ENCODE measurements around the gene KANK4. TPM values are rescaled to one million over a fixed set of nuclear protein-coding genes. Genes with fewer than 3 reads are reported as not detected.

Gene KANK4
- total and polyA plus RNA-seq, 2 of the 8 experiments (the other 6 are each of a cell fraction or from before 2014, with no cell fraction given), result 0.22 to 0.26 TPM

DNA sequence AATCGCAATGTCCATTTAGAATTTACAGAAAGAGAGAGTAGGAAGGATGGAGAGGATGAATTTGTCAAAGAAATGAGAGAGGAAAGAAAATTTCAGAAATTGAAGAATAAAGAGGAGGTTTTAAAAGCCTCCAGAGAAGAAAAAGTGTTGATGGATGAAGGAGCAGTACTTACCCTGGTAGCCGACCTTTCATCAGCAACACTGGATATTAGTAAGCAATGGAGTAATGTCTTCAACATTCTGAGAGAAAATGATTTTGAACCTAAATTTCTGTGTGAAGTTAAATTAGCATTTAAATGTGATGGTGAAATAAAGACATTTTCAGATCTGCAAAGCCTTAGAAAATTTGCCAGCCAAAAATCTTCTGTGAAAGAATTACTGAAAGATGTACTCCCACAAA, 112.0 kb downstream of the KANK4 start:
- FAIRE-seq, result no peak
- POLR2A ChIA-PET (ENCODE audit: partially characterized antibody), result interaction anchor here (1.0 to 26.8 kb wide), 10 partner anchors 14 to 228 kb away, joined by 3 to 1232 read pairs (median 14); partner anchors contain the start of gene L1TD1
- Histone ChIP-seq H3K4ac (replicated peaks; ENCODE audit: insufficient read length, low read depth, low read length) (no peak overlapping the region), H3K23me2 (ENCODE audit: low read depth, low read length) (no peaks in the 10 kb centered on the region), H2BK20ac (ENCODE audit: low read length) (no peak overlapping the region), H3K79me2 (ENCODE audit: control insufficient read depth in 1 of 2, insufficient read depth in 2 of 2, low read length in 2 of 2) (peaks cover 0 to 64% of the 10 kb centered on the region in 2 experiments; a peak in 2 of 4 replicates), H3K4me3 (ENCODE audit: extremely low read depth in 1 of 4, insufficient read depth in 2 of 4, low read depth in 3 of 4, low read length in 4 of 4) (no peak overlapping the region), H4K20me1 (replicated peaks in 1 of 2; ENCODE audit: control insufficient read depth in 1 of 2, insufficient read depth in 2 of 2, low read length in 2 of 2) (peaks cover 12 to 19% of the 10 kb centered on the region in 2 experiments), H3K4me1 (replicated peaks in 1 of 4; ENCODE audit: control insufficient read depth in 3 of 4, insufficient read depth in 4 of 4, low read length in 3 of 4) (peaks cover 0 to 5% (median 1%) of the 10 kb centered on the region in 4 experiments; a peak in 1 of 7 replicates), H3K79me1 (ENCODE audit: low read depth, low read length) (peaks cover 3% of the 10 kb centered on the region; the same call in 1 of the 2 replicates), H3K56ac (replicated peaks; ENCODE audit: insufficient read length, low read depth, low read length) (no peak overlapping the region), H3K4me2 (ENCODE audit: insufficient read depth in 1 of 2, low read depth in 2 of 2, low read length in 2 of 2) (no peak overlapping the region), H3K18ac (ENCODE audit: extremely low read depth, low read length) (no peak overlapping the region), H3K23ac (ENCODE audit: insufficient read length) (no peak overlapping the region), H3K36me3 (ENCODE audit: control insufficient read depth in 2 of 4, insufficient read depth in 4 of 4, low read length in 3 of 4) (peaks cover 35 to 97% (median 73%) of the 10 kb centered on the region in 4 experiments), H3K27me3 (replicated peaks in 1 of 4; ENCODE audit: control insufficient read depth in 3 of 4, extremely low read depth in 1 of 4, insufficient read depth in 3 of 4, low read length in 3 of 4) (no peaks in the 10 kb centered on the region), H3K14ac (ENCODE audit: insufficient read length) (no peak overlapping the region), H4K5ac (ENCODE audit: insufficient read length, low read depth, low read length) (no peak overlapping the region), H4K8ac (ENCODE audit: extremely low read depth, insufficient read depth, low read length) (no peak overlapping the region), H3K9ac (replicated peaks in 1 of 4; ENCODE audit: extremely low read depth in 1 of 4, low read depth in 3 of 4, low read length in 3 of 4) (no peak overlapping the region; a peak in 1 of 7 replicates), H4K91ac (replicated peaks; ENCODE audit: insufficient read length, low read length) (no peak overlapping the region), H2BK120ac (replicated peaks; ENCODE audit: low read depth, low read length) (no peak overlapping the region), H2BK15ac (ENCODE audit: low read length) (no peak overlapping the region), H2BK12ac (ENCODE audit: low read depth, low read length) (no peak overlapping the region), H2AK5ac (ENCODE audit: low read depth, low read length) (no peak overlapping the region), H3K9me3 (ENCODE audit: insufficient read depth in 2 of 2, low read depth in 1 of 2, low read length in 1 of 2) (peaks cover 0 to 9% of the 10 kb centered on the region in 2 experiments; a peak in 1 of 4 replicates), H3K27ac (ENCODE audit: low read depth, low read length) (no peak overlapping the region), H2AFZ (ENCODE audit: low read length) (no peak overlapping the region), H2BK5ac (ENCODE audit: low read depth, low read length) (no peak overlapping the region)
- no peak for DNase-seq (ENCODE audit: low read depth in 1 of 2, low spot score in 2 of 2)
- WGBS, 2 experiments (ENCODE audit: extremely low coverage in 1 of 2, insufficient coverage in 1 of 2, insufficient read length in 1 of 2, insufficient replicate concordance in 2 of 2, low coverage in 1 of 2, low lambda C conversion rate in 2 of 2, missing lambda C conversion rate in 1 of 2), result 95% methylated on average over 2 of the region's 2 CpGs; no CpG with 5 or more reads in 1 of the 2 experiments
- CTCF ChIA-PET (ENCODE audit: partially characterized antibody), result interaction anchor here (1.1 to 8.4 kb wide), 3 partner anchors 21 to 198 kb away, joined by 3 to 69 read pairs (median 4); no protein-coding TSS in a partner anchor
- TF ChIP-seq SRF (IDR thresholded peaks at IDR 0.05; ENCODE audit: low read depth, low read length), result no peak
- no peak for TF ChIP-seq KDM5A (IDR thresholded peaks at IDR 0.05; ENCODE audit: low read length)
- no peak for TF ChIP-seq KDM4A (IDR thresholded peaks at IDR 0.05; ENCODE audit: low read depth, low read length, severe bottlenecking)
- TF ChIP-seq, protein P1, sequence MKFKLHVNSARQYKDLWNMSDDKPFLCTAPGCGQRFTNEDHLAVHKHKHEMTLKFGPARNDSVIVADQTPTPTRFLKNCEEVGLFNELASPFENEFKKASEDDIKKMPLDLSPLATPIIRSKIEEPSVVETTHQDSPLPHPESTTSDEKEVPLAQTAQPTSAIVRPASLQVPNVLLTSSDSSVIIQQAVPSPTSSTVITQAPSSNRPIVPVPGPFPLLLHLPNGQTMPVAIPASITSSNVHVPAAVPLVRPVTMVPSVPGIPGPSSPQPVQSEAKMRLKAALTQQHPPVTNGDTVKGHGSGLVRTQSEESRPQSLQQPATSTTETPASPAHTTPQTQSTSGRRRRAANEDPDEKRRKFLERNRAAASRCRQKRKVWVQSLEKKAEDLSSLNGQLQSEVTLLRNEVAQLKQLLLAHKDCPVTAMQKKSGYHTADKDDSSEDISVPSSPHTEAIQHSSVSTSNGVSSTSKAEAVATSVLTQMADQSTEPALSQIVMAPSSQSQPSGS (IDR thresholded peaks at IDR 0.05; ENCODE audit: low read length), result no peak
- TF ChIP-seq TAF1 (IDR thresholded peaks at IDR 0.05; ENCODE audit: low read depth, low read length), result no peak
- TF ChIP-seq SIRT6 (IDR thresholded peaks at IDR 0.05; ENCODE audit: low read length), result no peak
- TF ChIP-seq RFX5 (IDR thresholded peaks at IDR 0.05; ENCODE audit: borderline replicate concordance, low read depth, low read length), result no peak
- no peak for TF ChIP-seq ZNF274 (IDR thresholded peaks at IDR 0.05; ENCODE audit: borderline replicate concordance, extremely low read depth, low read length)
- TF ChIP-seq TAF7 (optimal IDR thresholded peaks at IDR 0.05; ENCODE audit: borderline replicate concordance, low read depth, low read length), result no peak
- no peak for TF ChIP-seq CEBPB (IDR thresholded peaks at IDR 0.05; ENCODE audit: low read depth, low read length)
- TF ChIP-seq SIN3A (conservative IDR thresholded peaks at IDR 0.05 in 1 of 2, IDR thresholded peaks at IDR 0.05 in 1 of 2; ENCODE audit: low read depth in 1 of 2, low read length in 2 of 2), result no peak
- no peak for TF ChIP-seq SAP30 (IDR thresholded peaks at IDR 0.05; ENCODE audit: insufficient read depth, insufficient replicate concordance, low read length)

Data from H1 (cell line).